GM18907 (cell line): ENCODE measurements around the gene ARHGAP45.
"Not testable (repeated sequence)": the region's sequence is repeated elsewhere in the genome, so short reads cannot be mapped to it uniquely, and the experiment has no call there.

Experiments
- ATAC-seq: cut with Tn5 transposase; IDR thresholded peaks from one replicate; pipeline ENCODE4 v1.9.1; 2021; ENCODE audit warnings: mild to moderate bottlenecking, moderate library complexity; ENCODE audit not compliant: unreplicated experiment

The ARHGAP45 gene

GRCh38 chr19:1114728-1115127 lies 47.8 kb downstream of the ARHGAP45 start:
- ATAC-seq, result not testable (repeated sequence)

GRCh38 chr19:1115646-1116420 lies 48.9 kb downstream of the ARHGAP45 start:
- no peak for ATAC-seq

- ATAC-seq, result no peak
Measured at GRCh38 chr19:1116726-1117581, 50.0 kb downstream of the ARHGAP45 start.

GRCh38 chr19:1117654-1118053 lies 50.7 kb downstream of the ARHGAP45 start:
- ATAC-seq, result no peak

GRCh38 chr19:1118999-1119398 lies 52.0 kb downstream of the ARHGAP45 start:
- ATAC-seq, result no peak

- ATAC-seq, result no peak
Measured at GRCh38 chr19:1119475-1120217, 52.7 kb downstream of the ARHGAP45 start.

- ATAC-seq, result no peak
Measured at GRCh38 chr19:1121395-1121794, 54.4 kb downstream of the ARHGAP45 start.

- no peak for ATAC-seq
Measured at GRCh38 chr19:1122021-1122971, 55.3 kb downstream of the ARHGAP45 start.

GRCh38 chr19:1122972-1123363 lies 56.0 kb downstream of the ARHGAP45 start:
- ATAC-seq, result no peak

GRCh38 chr19:1123381-1123780 lies 56.4 kb downstream of the ARHGAP45 start:
- ATAC-seq, result no peak

GRCh38 chr19:1123885-1124677 lies 57.1 kb downstream of the ARHGAP45 start:
- ATAC-seq, result no peak

- no peak for ATAC-seq
Measured at GRCh38 chr19:1125601-1126467, 58.9 kb downstream of the ARHGAP45 start.

GRCh38 chr19:1126984-1127760 lies 60.2 kb downstream of the ARHGAP45 start:
- no peak for ATAC-seq

- no peak for ATAC-seq
Measured at GRCh38 chr19:1128106-1128505, 61.1 kb downstream of the ARHGAP45 start.

GRCh38 chr19:1129084-1129483 lies 62.1 kb downstream of the ARHGAP45 start:
- not testable (repeated sequence) for ATAC-seq

- ATAC-seq, result no peak
Measured at GRCh38 chr19:1129535-1129934, 62.6 kb downstream of the ARHGAP45 start.
